ENCODE results near the gene TFAP2A.

The TFAP2A gene

GRCh38 chr6:10434235-10434634 is 19.4 kb upstream of the TFAP2A start:
- ATAC-seq (no peak), DNase-seq (no peak)
- no peak overlapping the region for H3K4me3 Mint-ChIP-seq

DNA sequence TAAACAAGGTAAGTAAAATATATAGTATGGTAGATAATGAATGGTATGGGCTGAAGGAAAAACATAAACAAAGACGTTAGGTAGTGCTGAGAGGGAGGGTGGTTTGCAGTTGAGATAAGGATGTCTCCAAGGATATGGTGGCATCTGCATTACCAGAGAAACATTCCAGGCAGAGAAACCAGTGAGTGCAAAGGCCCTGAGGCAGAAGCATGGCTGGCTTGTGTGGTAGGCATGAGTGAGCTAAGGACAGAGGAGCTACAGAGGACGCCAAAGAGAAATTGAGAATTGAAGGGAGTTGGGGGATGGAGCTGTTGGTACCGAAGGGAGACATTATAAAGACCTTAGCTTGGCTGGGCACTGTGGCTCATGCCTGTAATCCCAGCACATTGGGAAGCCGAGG is 18.4 kb upstream of the TFAP2A start:
- no peak for ATAC-seq
- Mint-ChIP-seq H3K9me3 (no peaks in the 10 kb centered on the region), H3K4me1 (no peaks in the 10 kb centered on the region), H3K27ac (no peak overlapping the region), H3K27me3 (peaks cover 33% of the 10 kb centered on the region), H3K4me3 (no peak overlapping the region)
- no peak for DNase-seq

More at GRCh38 chr6:10434235-10434634, 19.4 kb upstream of the TFAP2A start:
- Mint-ChIP-seq H3K4me1 (no peaks in the 10 kb centered on the region), H3K27ac (no peak overlapping the region), H3K9me3 (no peaks in the 10 kb centered on the region), H3K27me3 (peaks cover 31% of the 10 kb centered on the region)

- peaks cover 39% of the 10 kb centered on the region for H3K27me3 Mint-ChIP-seq
- no peak for ATAC-seq
- no peak overlapping the region for H3K4me3 Mint-ChIP-seq
- H3K27ac Mint-ChIP-seq, result no peak overlapping the region
- no peak for DNase-seq
- peaks cover 4% of the 10 kb centered on the region for H3K4me1 Mint-ChIP-seq
- H3K9me3 Mint-ChIP-seq, result no peaks in the 10 kb centered on the region
Measured at GRCh38 chr6:10431423-10432164, 16.7 kb upstream of the TFAP2A start.

GRCh38 chr6:10429638-10430427 is 15.0 kb upstream of the TFAP2A start:
- H3K27me3 Mint-ChIP-seq, result peaks cover 57% of the 10 kb centered on the region
- H3K27ac Mint-ChIP-seq, result peak overlapping the region; percentile 7 to 55
- ATAC-seq (peak; percentile 71), DNase-seq (no peak)
- H3K9me3 Mint-ChIP-seq, result no peaks in the 10 kb centered on the region
- H3K4me1 Mint-ChIP-seq, result peaks cover 14% of the 10 kb centered on the region
- H3K4me3 Mint-ChIP-seq, result peak overlapping the region; percentile 46 to 54

DNA sequence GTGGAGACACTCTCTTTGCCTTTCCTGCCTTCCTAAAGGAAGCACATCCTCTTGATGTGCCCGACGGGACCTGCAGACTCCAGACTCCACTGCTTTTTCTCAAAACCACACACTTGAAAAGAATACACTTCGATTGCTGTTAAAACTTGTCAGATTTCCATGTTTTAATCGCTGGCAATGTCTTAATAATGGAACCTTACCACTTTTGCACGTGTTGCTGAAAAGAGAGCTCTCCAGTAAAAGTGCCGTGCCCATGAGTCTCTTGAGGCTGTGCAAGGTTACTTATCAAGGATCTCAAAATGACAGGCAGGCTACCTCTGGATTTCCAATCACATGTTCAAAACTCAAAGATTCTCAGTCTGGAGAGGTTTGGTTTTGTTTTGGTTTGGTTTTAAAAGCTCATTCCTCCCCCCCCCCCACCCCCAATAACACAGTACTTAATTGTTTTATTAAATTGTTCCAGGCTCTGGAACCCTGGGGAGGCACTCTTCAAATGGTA is 12.0 kb upstream of the TFAP2A start:
- no peak for DNase-seq
- Mint-ChIP-seq H3K9me3 (no peaks in the 10 kb centered on the region), H3K4me3 (peak overlapping the region; percentile 61 to 72), H3K27me3 (peaks cover 76% of the 10 kb centered on the region), H3K27ac (no peak overlapping the region), H3K4me1 (peaks cover 14% of the 10 kb centered on the region)
- no peak for ATAC-seq

- Mint-ChIP-seq H3K4me3 (peak overlapping the region; percentile 61 to 72), H3K27ac (peak overlapping the region in 1 of 2 donors; percentile 71), H3K9me3 (no peaks in the 10 kb centered on the region), H3K27me3 (peaks cover 82% of the 10 kb centered on the region), H3K4me1 (peaks cover 18% of the 10 kb centered on the region)
- ATAC-seq, result peak; percentile 43
- peak in 1 of 2 donors; percentile 21 for DNase-seq
Measured at GRCh38 chr6:10425975-10426780, 11.3 kb upstream of the TFAP2A start.

DNA sequence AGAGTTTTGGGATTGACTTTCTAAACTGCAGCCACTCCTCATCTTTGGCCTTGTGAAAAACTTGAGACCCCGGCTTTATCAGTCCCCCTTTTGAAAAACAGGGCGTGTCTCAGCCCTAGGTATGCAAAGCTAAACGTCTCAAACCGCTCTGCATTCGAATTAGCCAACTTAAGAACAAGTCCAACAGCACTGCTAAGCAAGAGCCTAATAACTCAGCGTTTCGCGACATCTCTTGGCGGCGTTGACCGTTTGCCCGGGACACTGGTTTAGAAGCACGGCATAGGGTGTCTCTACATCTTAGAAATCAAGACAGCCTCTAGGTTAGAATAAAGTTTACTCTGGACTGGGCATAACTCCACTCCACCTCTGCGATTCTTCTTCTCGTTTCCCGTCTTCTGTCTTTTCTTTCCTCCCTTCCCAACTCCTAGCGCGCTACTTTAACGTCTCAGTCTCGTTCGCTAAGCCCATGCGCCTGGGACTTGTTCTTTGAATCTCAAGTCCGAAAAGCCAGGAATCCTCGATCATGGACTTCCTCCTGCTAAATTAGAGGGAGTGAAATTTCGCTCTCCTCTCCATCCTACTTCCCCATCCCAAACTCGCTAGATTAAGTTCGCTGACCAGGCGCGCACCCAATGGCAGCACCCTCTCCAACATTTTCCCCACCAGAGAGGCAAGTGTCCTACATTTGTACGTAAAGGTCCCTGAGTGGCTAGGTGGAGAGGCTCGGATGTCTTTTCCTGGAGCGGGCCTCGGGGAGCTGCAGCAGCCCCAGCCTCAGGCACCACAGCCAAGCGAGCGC is 10.5 kb upstream of the TFAP2A start:
- Mint-ChIP-seq H3K9me3 (no peaks in the 10 kb centered on the region), H3K4me3 (peak overlapping the region; percentile 61 to 72)

GRCh38 chr6:10424040-10424439 is 9.2 kb upstream of the TFAP2A start:
- ATAC-seq (no peak), DNase-seq (no peak)
- H3K4me1 Mint-ChIP-seq, result peaks cover 29% of the 10 kb centered on the region
- H3K9me3 Mint-ChIP-seq, result no peaks in the 10 kb centered on the region
- H3K27ac Mint-ChIP-seq, result no peak overlapping the region
- no peak overlapping the region for H3K4me3 Mint-ChIP-seq
- H3K27me3 Mint-ChIP-seq, result peaks cover 82% of the 10 kb centered on the region

More for the DNA sequence above, 10.5 kb upstream of the TFAP2A start:
- ATAC-seq (no peak), DNase-seq (no peak)
- H3K27ac Mint-ChIP-seq, result peak overlapping the region in 1 of 2 donors; percentile 71
- H3K4me1 Mint-ChIP-seq, result peaks cover 22% of the 10 kb centered on the region
- H3K27me3 Mint-ChIP-seq, result peaks cover 82% of the 10 kb centered on the region

DNA sequence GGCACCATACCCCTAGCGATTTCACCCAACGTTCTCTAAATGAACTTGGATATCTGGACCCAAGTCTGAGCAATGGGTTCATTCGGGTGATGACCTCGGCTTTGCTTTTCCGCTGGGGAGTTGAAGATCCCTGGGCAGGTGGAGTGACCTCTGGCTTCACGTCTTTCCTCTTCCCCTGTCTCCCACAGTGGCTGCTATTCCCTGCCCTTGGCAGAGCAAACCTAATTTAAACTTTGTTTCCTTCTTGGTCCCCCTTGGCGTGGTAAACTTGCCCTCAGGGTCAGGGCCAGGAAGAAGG is 7.8 kb upstream of the TFAP2A start:
- Mint-ChIP-seq H3K9me3 (peaks cover 0 to under 1% of the 10 kb centered on the region in 2 donors), H3K4me1 (peaks cover 37% of the 10 kb centered on the region), H3K27ac (no peak overlapping the region), H3K27me3 (peaks cover 95% of the 10 kb centered on the region), H3K4me3 (no peak overlapping the region)
- DNase-seq, result no peak
- no peak for ATAC-seq

DNA sequence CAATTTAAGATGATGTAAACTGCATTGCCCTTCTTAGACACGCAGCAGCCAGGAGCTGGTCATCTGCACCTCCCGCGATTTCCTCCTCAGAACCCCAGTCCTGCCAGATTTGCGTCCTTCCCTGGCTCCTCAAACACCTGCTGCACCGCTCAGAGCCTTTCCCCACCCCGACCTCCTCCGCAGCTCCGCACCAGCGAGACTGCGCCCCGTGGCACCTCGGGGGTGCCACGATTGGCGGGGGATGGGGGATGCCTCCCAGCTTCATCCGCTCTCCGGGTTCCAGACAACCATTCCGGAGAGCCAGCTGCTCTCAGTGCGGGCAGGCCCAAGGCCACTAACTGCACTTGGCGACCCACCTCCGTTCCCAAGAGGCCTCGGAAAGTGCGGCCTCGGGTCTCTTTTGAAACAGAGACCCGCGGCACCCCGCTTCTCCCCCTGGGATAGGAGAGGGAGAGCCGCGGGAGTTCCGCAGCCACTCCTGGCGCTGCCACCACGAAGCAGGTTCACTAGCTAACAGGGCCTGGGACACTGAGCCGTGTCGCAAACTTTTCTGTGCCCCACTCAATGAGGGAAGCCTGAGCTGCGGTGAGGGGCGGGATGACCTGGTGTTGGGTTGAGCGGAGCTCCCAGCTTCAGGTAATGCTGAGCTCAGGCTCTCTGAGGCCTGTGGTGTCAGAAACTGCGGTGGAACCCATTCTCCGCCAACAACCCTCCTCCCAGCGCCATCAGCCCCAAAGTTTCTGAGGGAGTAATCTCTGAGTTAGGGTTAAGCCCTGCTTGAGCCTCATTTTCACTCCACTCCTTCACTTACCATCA is 7.3 kb upstream of the TFAP2A start:
- Mint-ChIP-seq H3K9me3 (peaks cover 0 to 7% of the 10 kb centered on the region in 2 donors), H3K27ac (no peak overlapping the region), H3K4me3 (no peak overlapping the region), H3K27me3 (peaks cover 100% of the 10 kb centered on the region), H3K4me1 (peaks cover 43% of the 10 kb centered on the region)
- DNase-seq, result no peak
- ATAC-seq, result no peak

DNA sequence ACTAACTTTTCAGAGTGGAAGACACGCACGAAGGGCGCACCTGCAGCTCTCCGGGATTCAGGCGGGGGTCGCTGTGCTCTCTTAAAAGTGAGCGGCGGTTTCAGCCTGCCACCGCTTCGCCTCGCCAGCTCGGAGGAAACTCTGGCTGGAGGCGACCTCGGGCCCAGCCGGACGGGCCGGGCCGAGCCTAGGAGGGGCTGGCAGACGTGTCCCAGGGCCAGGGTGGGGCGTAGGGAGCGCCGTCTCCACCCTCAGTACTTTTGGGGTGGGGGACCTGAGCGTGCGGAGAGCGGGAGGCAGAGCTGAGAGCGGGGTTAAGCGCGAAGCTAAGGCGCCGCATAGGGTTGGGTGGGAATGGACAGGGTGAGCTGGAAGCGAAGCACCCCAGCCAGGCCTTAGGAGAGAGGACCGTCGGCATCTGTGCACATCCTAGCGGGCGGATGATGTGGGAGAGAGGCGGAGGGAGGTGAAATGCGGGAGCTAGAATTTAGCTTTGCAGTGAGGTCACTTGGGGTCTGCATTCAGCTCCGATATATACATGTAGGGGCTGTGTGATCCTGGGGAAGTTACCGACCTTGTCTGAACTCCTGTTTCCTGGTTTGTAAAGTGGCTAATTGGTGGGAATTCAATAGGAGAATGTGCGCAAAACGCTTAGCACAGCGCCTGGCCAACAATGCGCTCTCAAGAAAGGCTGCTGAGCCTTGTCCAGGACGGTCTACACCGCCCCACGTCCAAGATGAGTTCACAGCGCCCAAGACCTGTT is 6.5 kb upstream of the TFAP2A start:
- DNase-seq (no peak), ATAC-seq (no peak)
- H3K9me3 Mint-ChIP-seq, result peaks cover 0 to 9% of the 10 kb centered on the region in 2 donors
- H3K27me3 Mint-ChIP-seq, result peaks cover 100% of the 10 kb centered on the region
- H3K4me3 Mint-ChIP-seq, result no peak overlapping the region
- no peak overlapping the region for H3K27ac Mint-ChIP-seq
- H3K4me1 Mint-ChIP-seq, result peaks cover 45% of the 10 kb centered on the region

DNA sequence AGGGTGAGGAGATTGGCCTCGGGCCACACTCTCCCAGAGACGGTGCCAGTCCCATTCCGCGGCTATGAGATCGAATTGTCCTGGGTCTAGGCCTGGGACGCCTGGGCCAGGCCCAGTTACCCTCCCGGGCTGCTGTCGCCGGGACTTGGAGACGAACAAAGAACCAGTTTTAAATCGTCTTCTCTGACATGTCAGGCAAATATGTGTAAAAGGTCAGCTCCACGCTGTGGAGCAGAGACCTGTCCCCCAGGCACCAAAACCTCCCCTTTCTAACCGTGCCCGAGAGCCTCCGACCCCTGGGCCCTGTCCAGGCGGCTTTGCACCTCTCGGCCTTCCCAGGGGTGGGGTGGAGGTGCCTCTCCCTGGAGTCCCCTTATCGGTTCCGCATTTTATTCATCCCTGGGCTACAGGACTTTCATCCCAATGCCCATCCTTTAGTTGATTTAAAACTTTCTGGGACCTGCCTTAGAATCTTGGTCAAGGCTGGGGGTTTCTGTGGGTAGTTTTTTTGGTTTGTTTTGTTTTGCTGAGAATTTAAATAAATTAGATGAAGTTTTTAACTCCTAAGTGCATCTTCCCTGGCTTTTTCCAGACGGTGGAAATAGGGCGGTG is 5.8 kb upstream of the TFAP2A start:
- Mint-ChIP-seq H3K4me3 (no peak overlapping the region), H3K27ac (peak overlapping the region in 1 of 2 donors; percentile 10), H3K4me1 (peaks cover 47% of the 10 kb centered on the region), H3K9me3 (peaks cover 0 to 9% of the 10 kb centered on the region in 2 donors), H3K27me3 (peaks cover 100% of the 10 kb centered on the region)
- DNase-seq (no peak), ATAC-seq (no peak)

Measured in stimulated activated naive CD8-positive, alpha-beta T cell treated with anti-CD3 and anti-CD28 coated beads, Interleukin-15, amount 100 ng/mL, for 72 hours (primary cell).